ENCODE measurements around the gene KCTD2. TPM values are rescaled to one million over a fixed set of nuclear protein-coding genes. Genes with fewer than 3 reads are reported as not detected.
A peak's percentile ranks its signal among the peaks of the same experiment; 100 is the strongest.

Gene KCTD2
- polyA plus RNA-seq, 1 experiment: 36.0 TPM

DNA sequence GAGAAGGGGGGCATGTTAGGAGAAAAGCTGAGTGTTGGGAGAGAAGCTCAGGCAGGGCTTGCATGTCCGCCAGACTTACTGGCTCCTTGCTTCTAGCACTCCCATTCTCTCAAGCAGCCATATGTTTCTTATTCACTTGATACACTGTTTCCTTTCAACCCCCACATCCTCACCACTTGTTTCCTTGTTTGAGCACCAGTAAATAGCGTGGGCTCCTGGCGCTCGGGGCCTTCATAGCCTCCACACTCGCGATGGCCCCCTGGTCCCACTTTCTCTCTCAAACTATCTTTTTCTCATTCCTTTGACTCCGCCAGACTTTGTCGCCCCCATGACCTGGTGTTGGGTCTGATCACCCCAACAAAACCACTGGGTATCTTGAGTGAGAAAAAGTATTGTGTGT, 16.9 kb upstream of the KCTD2 start:
- POLR2A ChIA-PET: no interaction called here
- Histone ChIP-seq H3K27ac (ENCODE audit: low read depth, low read length) (no peak overlapping the region), H3K9me3 (ENCODE audit: control insufficient read depth, insufficient read depth, low read length) (peaks cover 17% of the 10 kb centered on the region), H3K4me3 (ENCODE audit: low read depth, low read length) (no peak overlapping the region), H3K27me3 (ENCODE audit: control insufficient read depth, insufficient read depth, low read length) (no peaks in the 10 kb centered on the region)
- DNase-seq (ENCODE audit: low read depth, low spot score): no peak
- CTCF ChIA-PET: no interaction called here
- no peak for TF ChIP-seq CTCF (IDR thresholded peaks at IDR 0.05; ENCODE audit: low read depth, low read length)

DNA sequence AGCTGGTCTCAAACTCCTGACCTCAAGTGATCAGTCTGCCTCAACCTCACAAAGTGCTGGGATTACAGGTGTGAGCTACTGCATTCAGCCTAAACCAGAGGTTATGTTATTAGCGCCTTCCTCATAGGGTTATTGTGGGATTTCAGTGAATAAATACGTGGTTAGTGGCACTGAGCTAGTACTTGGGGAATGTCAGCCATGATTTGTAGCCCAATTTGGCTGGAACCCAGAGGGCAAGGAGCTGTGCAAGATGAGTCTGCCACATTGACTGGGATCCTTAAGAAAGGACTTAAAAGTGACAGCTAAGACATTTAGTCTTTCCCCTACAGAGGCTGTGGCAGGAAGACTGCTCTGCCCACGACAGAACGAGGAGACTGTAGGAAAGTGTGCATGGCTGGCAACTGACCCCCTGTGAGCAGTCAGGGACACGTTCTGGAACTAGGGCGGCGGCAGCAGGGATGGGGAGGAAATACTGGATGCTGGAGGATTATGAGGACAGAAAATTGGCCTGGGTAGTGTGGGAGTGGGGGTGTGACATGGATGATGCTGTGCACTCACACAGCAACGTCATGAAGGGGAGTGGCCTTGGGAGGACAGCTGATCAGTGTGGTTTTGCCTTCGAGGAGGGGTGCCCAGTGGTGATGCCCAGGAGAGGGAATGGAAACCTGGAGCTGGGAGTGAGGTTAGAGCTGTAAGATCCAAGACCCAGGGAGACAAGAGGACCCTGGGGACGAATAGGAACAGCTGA, 14.9 kb upstream of the KCTD2 start:
- ChIA-PET POLR2A (interaction anchor here (5.2 kb wide), 1 partner anchor 20 kb away, joined by 30 read pairs; the partner anchor contains the start of gene MRPL58), CTCF (interaction anchor here (0.7 to 2.4 kb wide), 4 partner anchors 19 to 74 kb away, joined by 3 to 15 read pairs (median 6); partner anchors contain the start of gene MRPL58)
- Histone ChIP-seq H3K27me3 (ENCODE audit: control insufficient read depth, insufficient read depth, low read length) (no peaks in the 10 kb centered on the region), H3K27ac (ENCODE audit: low read depth, low read length) (no peak overlapping the region), H3K4me3 (ENCODE audit: low read depth, low read length) (peak overlapping the region; percentile 71), H3K9me3 (ENCODE audit: control insufficient read depth, insufficient read depth, low read length) (peaks cover 24% of the 10 kb centered on the region)
- no peak for DNase-seq (ENCODE audit: low read depth, low spot score)
- TF ChIP-seq CTCF (IDR thresholded peaks at IDR 0.05; ENCODE audit: low read depth, low read length): no peak

GRCh38 chr17:75032720-75033280, 14.2 kb upstream of the KCTD2 start:
- TF ChIP-seq CTCF (IDR thresholded peaks at IDR 0.05; ENCODE audit: low read depth, low read length): no peak
- POLR2A ChIA-PET: interaction anchor here (5.2 kb wide), 1 partner anchor 20 kb away, joined by 30 read pairs; the partner anchor contains the start of gene MRPL58
- H3K27ac ChIP-seq (ENCODE audit: low read depth, low read length): no peak overlapping the region

GRCh38 chr17:75033346-75034235, 13.4 kb upstream of the KCTD2 start:
- DNase-seq (ENCODE audit: low read depth, low spot score): peak; percentile 76
- H3K4me3 ChIP-seq (ENCODE audit: low read depth, low read length): peak overlapping the region; percentile 71
- POLR2A ChIA-PET: interaction anchor here (5.2 kb wide), 1 partner anchor 21 kb away, joined by 30 read pairs; the partner anchor contains the start of gene MRPL58
- TF ChIP-seq CTCF (IDR thresholded peaks at IDR 0.05; ENCODE audit: low read depth, low read length): peak; percentile 19; the same call in 1 of the 2 replicates
- H3K27ac ChIP-seq (ENCODE audit: low read depth, low read length): peak overlapping the region; percentile 99
- peaks cover 24% of the 10 kb centered on the region for H3K9me3 ChIP-seq (ENCODE audit: control insufficient read depth, insufficient read depth, low read length)
- no peaks in the 10 kb centered on the region for H3K27me3 ChIP-seq (ENCODE audit: control insufficient read depth, insufficient read depth, low read length)
- CTCF ChIA-PET: interaction anchor here (1.1 to 2.6 kb wide), 4 partner anchors 21 to 75 kb away, joined by 3 to 15 read pairs (median 6); partner anchors contain the start of gene MRPL58

More at GRCh38 chr17:75032720-75033280, 14.2 kb upstream of the KCTD2 start:
- CTCF ChIA-PET: interaction anchor here (0.7 to 2.4 kb wide), 3 partner anchors 44 to 75 kb away, joined by 3 to 15 read pairs (median 6); no protein-coding TSS in a partner anchor
- peaks cover 24% of the 10 kb centered on the region for H3K9me3 ChIP-seq (ENCODE audit: control insufficient read depth, insufficient read depth, low read length)
- peak overlapping the region; percentile 71 for H3K4me3 ChIP-seq (ENCODE audit: low read depth, low read length)
- DNase-seq (ENCODE audit: low read depth, low spot score): no peak
- no peaks in the 10 kb centered on the region for H3K27me3 ChIP-seq (ENCODE audit: control insufficient read depth, insufficient read depth, low read length)
